Measurements from ENCODE around the gene GOT1.

The GOT1 gene

DNA sequence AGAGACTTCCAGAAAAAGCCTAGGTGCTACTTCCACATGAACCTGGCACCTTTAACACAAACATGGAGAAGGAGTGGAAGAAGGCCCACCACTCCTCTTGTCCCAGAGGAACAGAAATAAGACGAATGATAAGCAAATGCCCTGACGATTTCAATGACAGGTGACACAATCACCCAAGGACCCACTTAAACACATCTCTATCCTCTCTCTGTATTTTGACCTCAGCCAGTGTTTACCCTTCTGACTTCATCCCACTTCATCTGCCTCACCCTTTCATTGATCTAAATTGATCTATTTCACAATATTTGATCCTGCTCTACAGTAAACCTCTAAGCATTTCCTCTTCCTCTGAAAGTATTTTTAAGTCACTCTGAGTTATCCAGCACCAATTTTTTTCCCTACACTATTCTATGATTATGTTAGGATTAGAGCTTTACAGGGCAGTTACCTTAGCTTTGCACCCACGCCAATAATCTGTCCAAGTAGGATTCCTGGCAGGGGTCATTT is 9.1 kb downstream of the GOT1 start:
- TF ChIP-seq, protein P1, sequence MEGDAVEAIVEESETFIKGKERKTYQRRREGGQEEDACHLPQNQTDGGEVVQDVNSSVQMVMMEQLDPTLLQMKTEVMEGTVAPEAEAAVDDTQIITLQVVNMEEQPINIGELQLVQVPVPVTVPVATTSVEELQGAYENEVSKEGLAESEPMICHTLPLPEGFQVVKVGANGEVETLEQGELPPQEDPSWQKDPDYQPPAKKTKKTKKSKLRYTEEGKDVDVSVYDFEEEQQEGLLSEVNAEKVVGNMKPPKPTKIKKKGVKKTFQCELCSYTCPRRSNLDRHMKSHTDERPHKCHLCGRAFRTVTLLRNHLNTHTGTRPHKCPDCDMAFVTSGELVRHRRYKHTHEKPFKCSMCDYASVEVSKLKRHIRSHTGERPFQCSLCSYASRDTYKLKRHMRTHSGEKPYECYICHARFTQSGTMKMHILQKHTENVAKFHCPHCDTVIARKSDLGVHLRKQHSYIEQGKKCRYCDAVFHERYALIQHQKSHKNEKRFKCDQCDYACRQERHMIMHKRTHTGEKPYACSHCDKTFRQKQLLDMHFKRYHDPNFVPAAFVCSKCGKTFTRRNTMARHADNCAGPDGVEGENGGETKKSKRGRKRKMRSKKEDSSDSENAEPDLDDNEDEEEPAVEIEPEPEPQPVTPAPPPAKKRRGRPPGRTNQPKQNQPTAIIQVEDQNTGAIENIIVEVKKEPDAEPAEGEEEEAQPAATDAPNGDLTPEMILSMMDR (IDR thresholded peaks at IDR 0.05; ENCODE audit: low read depth, low read length, missing control alignments) = no peak
- H3K4me3 ChIP-seq (ENCODE audit: low read depth, low read length) = no peak overlapping the region
- DNase-seq (ENCODE audit: low read depth) = no peak

DNA sequence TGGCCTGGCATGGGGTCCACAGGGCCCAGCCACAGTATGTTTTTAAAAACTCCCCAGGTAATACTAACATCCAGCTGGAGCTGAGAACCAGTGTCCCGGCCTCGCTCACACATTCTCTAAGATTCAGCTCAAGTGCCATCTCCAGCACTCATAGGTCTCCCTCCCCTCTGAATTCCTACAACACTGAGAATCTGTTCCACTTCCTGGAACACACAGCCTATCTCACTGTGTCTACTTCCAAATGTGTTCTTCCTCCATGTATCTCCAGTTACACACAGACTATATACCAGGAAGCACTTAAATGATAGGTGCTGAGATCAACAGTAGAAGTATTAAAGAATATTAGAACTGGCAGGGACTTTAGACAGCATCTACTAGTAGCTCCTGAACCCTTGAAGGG is 10.7 kb downstream of the GOT1 start:
- TF ChIP-seq, protein P1 (IDR thresholded peaks at IDR 0.05; ENCODE audit: low read depth, low read length, missing control alignments) = no peak
- H3K4me3 ChIP-seq (ENCODE audit: low read depth, low read length) = no peak overlapping the region
- DNase-seq (ENCODE audit: low read depth) = no peak

DNA sequence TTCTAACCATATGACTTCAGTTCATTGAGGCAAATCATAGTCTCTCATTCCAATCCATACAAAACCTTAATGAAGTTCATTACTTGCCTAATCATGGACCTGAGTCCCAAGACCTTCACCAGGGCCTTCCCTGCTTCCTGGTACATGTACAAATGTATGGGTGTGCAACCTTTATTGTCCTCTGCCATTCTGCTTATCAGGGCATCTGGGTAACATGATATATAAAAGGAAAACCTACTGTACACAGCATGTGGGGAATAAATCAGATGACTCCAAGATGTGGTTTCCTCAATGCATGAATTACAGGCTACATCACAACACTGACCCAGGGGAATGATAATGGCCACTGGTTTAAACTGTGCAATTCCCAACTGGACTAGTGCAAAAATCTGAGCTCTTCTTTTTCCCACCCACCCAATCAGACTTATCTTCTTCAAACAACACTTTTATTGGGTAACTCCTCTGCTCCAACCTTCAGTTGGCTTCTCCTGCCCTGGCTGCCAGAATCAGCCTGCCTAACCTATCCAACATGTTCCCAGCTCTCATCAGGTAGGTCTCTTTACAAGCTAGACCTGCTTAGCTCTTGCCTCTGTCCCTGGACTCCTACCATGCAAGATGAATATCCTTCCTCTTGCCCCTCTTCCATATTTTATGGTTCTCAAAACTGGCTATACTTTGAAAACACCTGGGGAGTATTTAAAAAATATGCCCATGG is 11.4 kb downstream of the GOT1 start:
- no peak overlapping the region for H3K4me3 ChIP-seq (ENCODE audit: low read depth, low read length)
- no peak for DNase-seq (ENCODE audit: low read depth)
- TF ChIP-seq, protein P1 (IDR thresholded peaks at IDR 0.05; ENCODE audit: low read depth, low read length, missing control alignments) = no peak

DNA sequence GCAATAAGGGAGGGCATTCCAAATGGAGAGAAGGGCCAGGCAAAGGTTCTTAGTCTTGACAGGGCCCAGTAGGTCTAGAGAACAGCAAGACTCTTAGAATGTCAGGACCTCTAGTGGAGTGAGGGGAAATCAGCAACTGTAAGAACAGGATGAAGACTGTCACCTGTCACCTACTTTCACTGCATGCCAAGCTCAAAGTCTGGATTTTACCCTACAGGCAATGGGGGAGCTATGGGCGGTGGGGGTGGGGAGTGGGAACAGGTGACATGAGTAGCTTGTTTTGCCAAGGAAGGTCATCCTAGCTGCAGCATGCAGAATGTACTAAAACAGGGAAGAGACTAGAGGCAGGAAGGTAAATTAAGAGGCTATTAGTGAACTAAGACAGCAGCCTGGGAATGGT is 18.3 kb downstream of the GOT1 start:
- TF ChIP-seq, protein P1 (IDR thresholded peaks at IDR 0.05; ENCODE audit: low read depth, low read length, missing control alignments) = peak; percentile 29
- H3K4me3 ChIP-seq (ENCODE audit: low read depth, low read length) = no peak overlapping the region
- no peak for DNase-seq (ENCODE audit: low read depth)

DNA sequence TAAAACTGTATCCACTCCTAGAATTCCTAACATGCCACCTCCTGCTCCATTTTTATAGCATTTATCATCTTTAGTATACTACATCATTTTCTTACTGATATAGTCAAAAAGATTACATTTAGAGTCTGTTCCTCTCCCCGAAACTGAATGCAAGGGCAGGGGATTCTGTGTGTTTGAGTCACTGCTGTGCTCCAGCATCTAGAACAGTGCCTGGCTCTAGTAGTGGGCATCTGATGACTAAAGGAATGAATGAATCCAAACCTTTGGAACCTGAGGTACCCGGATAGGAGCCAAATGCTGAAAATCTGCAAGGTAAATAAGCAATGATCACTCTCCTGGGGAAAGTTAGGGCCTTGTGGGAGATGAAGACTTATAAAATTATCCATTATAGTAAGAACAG is 18.9 kb downstream of the GOT1 start:
- TF ChIP-seq, protein P1 (IDR thresholded peaks at IDR 0.05; ENCODE audit: low read depth, low read length, missing control alignments) = no peak
- no peak for DNase-seq (ENCODE audit: low read depth)
- H3K4me3 ChIP-seq (ENCODE audit: low read depth, low read length) = no peak overlapping the region

DNA sequence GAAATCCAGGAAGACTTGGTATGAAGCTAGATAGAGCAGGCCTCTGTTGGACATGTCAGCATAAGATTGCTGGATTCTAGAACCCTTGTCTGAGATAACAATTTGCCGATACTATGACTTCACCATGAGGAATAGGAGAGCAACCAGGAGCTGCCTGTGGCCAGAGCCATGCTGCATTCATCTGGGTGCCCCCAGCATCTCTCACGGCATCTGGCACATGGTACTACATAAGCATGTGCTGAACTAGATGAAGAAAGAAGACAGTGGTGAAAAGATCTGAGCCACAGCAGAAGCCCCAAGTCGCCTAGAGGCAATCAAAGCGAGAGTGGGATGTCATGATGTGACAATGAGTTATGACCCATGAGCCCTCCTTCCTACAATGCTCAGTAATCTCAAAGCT is 19.5 kb downstream of the GOT1 start:
- TF ChIP-seq, protein P1 (IDR thresholded peaks at IDR 0.05; ENCODE audit: low read depth, low read length, missing control alignments) = no peak
- H3K4me3 ChIP-seq (ENCODE audit: low read depth, low read length) = no peak overlapping the region

DNA sequence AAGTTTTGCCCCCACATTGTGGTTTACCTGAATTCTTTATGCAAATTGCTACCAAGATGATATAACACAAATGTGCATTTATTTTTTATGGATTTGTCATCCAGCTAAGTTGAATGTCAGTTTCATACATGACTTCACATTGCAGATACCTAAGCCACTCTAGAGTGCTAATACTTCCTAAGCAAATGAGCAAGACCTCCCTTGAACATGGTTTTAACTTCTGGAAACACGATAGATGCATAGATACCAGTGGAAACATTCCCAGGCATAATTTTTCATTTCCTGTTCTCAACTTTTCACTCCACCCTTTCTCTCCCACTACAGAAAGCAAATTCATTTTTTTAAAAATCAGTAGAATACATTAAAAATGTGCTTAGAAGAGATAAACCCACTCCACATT is 20.3 kb downstream of the GOT1 start:
- TF ChIP-seq, protein P1 (IDR thresholded peaks at IDR 0.05; ENCODE audit: low read depth, low read length, missing control alignments) = no peak
- no peak overlapping the region for H3K4me3 ChIP-seq (ENCODE audit: low read depth, low read length)
- no peak for DNase-seq (ENCODE audit: low read depth)

More for the DNA sequence above, 19.5 kb downstream of the GOT1 start:
- DNase-seq (ENCODE audit: low read depth) = no peak

All from GM12864 (cell line).